Activated B cell treated with CpG ODN at 0.5 μM for 24 hours (primary cell): ENCODE measurements around the gene SPATA32. TPM values are rescaled to one million over a fixed set of nuclear protein-coding genes. Genes with fewer than 3 reads are reported as not detected.

Source experiments
- ATAC-seq: fragments of 200-7000 bp; cut with Tn5 transposase; one replicate; pipeline ENCODE4 v1.10.0; 2021; ENCODE audit warnings: low read depth, mild to moderate bottlenecking, moderate library complexity
- CTCF ChIA-PET: fragments of 350-600 bp; sonication (Branson Sonifier 250); formaldehyde crosslinking; loops from one replicate; lab custom pipeline; 2021; ENCODE audit warnings: antibody characterized with exemption; lab: Charles Lee
- POLR2A ChIA-PET: fragments of 350-600 bp; sonication (Branson Sonifier 250); formaldehyde crosslinking; loops from one replicate; lab custom pipeline; 2021; ENCODE audit warnings: antibody characterized with exemption; lab: Charles Lee
- DNase-seq: peaks from one replicate; pipeline ENCODE4 v3.0.0; 2022
- H3K27ac Mint-ChIP-seq: one replicate; pipeline ENCODE4 v1.8.0; 2020; ENCODE audit warnings: mixed read lengths
- H3K27me3 Mint-ChIP-seq: one replicate; pipeline ENCODE4 v1.8.0; 2021; ENCODE audit warnings: mixed read lengths
- H3K36me3 Mint-ChIP-seq: one replicate; pipeline ENCODE4 v1.8.0; 2021; ENCODE audit warnings: low read depth, mixed read lengths
- H3K4me1 Mint-ChIP-seq: one replicate; pipeline ENCODE4 v1.8.0; 2021; ENCODE audit warnings: mixed read lengths
- H3K4me3 Mint-ChIP-seq: one replicate; pipeline ENCODE4 v1.8.0; 2020; ENCODE audit warnings: mild to moderate bottlenecking, mixed read lengths
- H3K9me3 Mint-ChIP-seq: one replicate; pipeline ENCODE4 v1.8.0; 2020; ENCODE audit warnings: mixed read lengths
- CTCF ChIP-seq: fragments of 200-600 bp; IDR thresholded peaks from one replicate; pipeline ENCODE4 v1.8.0; 2022; ENCODE audit warnings: antibody characterized with exemption, mild to moderate bottlenecking
- intact Hi-C: fragments of 100-400 bp; cut with micrococcal nuclease; formaldehyde crosslinking; loops from one replicate; pipeline ENCODE4 v1.15.1; 2024
- total RNA-seq: library from RNA; stranded (reverse); gene quantifications from 2 replicates; pipeline ENCODE4 v1.2.3, GENCODE V29; 2022

Gene SPATA32
- total RNA-seq, 1 donor from 2014 or later = 0.27 TPM

GRCh38 chr17:45235416-45236281 is 26.2 kb downstream of the SPATA32 start:
- peaks cover 50% of the 10 kb centered on the region for H3K4me1 Mint-ChIP-seq
- no peaks in the 10 kb centered on the region for H3K9me3 Mint-ChIP-seq
- TF ChIP-seq CTCF = peak; percentile 70
- no peak overlapping the region for H3K4me3 Mint-ChIP-seq
- intact Hi-C loops = loop anchor here (1.0 kb wide), 5 partner anchors 9 to 150 kb away; partner anchors contain the start of gene ACBD4
- no peaks in the 10 kb centered on the region for H3K27me3 Mint-ChIP-seq
- POLR2A ChIA-PET = interaction anchor here (0.6 to 12.5 kb wide), 6 partner anchors 12 to 88 kb away, joined by 3 to 378 read pairs (median 5); partner anchors contain the start of genes FMNL1, HEXIM1 and MAP3K14
- H3K36me3 Mint-ChIP-seq = peaks cover 83% of the 10 kb centered on the region
- peak overlapping the region; percentile 15 for H3K27ac Mint-ChIP-seq
- DNase-seq (peak; percentile 64), ATAC-seq (peak; percentile 67)
- CTCF ChIA-PET = interaction anchor here (0.6 to 4.7 kb wide), 15 partner anchors 10 to 158 kb away, joined by 3 to 203 read pairs (median 4); partner anchors contain the start of genes ACBD4, FMNL1 and MAP3K14

GRCh38 chr17:45234641-45235415 is 27.1 kb downstream of the SPATA32 start:
- Mint-ChIP-seq H3K27me3 (no peaks in the 10 kb centered on the region), H3K4me3 (no peak overlapping the region), H3K27ac (peak overlapping the region; percentile 15), H3K36me3 (peaks cover 79% of the 10 kb centered on the region), H3K4me1 (peaks cover 58% of the 10 kb centered on the region), H3K9me3 (no peaks in the 10 kb centered on the region)
- ChIA-PET POLR2A (interaction anchor here (1.0 to 12.5 kb wide), 5 partner anchors 13 to 86 kb away, joined by 4 to 378 read pairs (median 6); partner anchors contain the start of genes FMNL1, HEXIM1 and MAP3K14), CTCF (interaction anchor here (0.6 to 4.7 kb wide), 13 partner anchors 11 to 155 kb away, joined by 3 to 203 read pairs (median 7); partner anchors contain the start of genes ACBD4, FMNL1 and MAP3K14)
- intact Hi-C loops = loop anchor here (1.0 kb wide), 5 partner anchors 9 to 150 kb away; partner anchors contain the start of gene ACBD4
- no peak for TF ChIP-seq CTCF
- DNase-seq (no peak), ATAC-seq (peak; percentile 57)

DNA sequence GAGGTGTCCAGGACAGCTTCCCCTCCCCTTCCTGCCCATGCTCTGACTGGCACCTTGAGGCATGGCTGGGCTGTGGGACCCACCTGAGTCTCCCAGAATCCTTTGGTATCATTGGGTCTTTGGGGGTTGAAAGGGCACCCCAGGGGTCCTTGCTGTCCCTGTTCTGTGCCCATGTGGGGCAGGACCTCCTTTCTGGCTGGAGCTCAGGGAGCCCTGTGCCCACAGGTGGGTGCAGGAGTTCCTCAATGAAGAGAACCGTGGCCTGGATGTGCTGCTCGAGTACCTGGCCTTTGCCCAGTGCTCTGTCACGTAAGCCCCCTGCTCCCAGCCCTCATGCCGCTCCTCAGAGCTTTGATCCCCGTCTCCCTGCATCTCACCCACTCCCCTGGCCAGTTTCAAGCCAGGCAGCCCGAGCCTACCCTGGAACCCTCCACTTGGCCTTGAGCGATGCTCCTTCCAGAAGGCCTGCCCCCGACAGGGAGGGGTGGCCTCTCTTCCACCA is 28.4 kb downstream of the SPATA32 start:
- Mint-ChIP-seq H3K27me3 (no peaks in the 10 kb centered on the region), H3K4me1 (peaks cover 71% of the 10 kb centered on the region), H3K9me3 (no peaks in the 10 kb centered on the region), H3K36me3 (peaks cover 65% of the 10 kb centered on the region), H3K4me3 (no peak overlapping the region), H3K27ac (peak overlapping the region; percentile 99)
- intact Hi-C loops = no loop called here
- ATAC-seq = no peak
- ChIA-PET POLR2A (interaction anchor here (3.1 to 12.5 kb wide), 2 partner anchors 12 to 15 kb away, joined by 16 to 378 read pairs; partner anchors contain the start of gene FMNL1), CTCF (interaction anchor here (1.7 to 6.9 kb wide), 4 partner anchors 13 to 98 kb away, joined by 4 to 174 read pairs (median 8); partner anchors contain the start of genes ACBD4, FMNL1 and MAP3K14)
- no peak for DNase-seq
- no peak for TF ChIP-seq CTCF

DNA sequence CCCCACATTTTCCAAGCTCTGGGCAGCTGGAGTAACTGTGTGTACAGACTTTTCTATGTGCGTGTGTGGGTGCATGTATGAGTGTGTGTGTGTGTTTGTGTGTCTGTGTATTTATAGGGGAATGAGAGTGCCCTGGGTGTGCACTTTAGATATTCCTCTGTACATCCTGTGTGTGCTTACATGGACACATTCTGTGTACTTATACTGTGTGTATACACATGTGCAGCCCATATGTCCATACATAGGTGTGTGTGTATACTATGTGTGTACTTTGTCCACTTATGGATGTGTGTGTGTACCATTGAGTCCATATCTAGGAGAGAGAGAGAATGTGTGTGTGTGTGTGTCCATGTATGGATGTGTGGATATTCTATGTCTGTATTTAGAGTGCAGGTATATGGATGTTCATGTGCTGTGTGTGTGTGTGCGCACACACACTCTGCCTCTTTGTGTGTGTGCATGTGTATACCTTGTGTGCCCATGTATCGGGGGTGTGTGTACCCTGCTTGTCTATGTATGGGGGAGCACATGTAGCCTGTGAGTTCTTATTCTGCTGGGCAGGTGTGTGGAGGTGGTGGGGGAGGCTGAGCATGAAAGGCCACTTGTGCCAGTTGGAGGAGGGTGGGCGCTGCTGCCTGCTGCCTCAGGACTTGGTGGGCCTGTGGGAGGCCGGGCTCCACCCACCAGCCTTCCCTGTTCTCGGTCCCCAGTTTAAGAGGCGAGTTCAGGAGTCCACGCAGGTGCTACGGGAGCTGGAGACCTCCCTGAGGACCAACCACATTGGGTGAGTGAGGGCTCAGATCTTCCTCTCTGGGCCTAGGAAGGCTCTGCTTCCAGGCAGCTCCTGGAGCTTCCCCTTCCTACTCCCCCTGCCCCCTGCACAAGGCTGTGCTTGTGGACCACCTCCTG is 29.1 kb downstream of the SPATA32 start:
- Mint-ChIP-seq H3K27ac (peak overlapping the region; percentile 99), H3K9me3 (no peaks in the 10 kb centered on the region), H3K4me3 (no peak overlapping the region), H3K27me3 (no peaks in the 10 kb centered on the region), H3K4me1 (peaks cover 78% of the 10 kb centered on the region), H3K36me3 (peaks cover 58% of the 10 kb centered on the region)
- ChIA-PET CTCF (interaction anchor here (1.2 to 6.9 kb wide), 6 partner anchors 12 to 152 kb away, joined by 3 to 174 read pairs (median 7); partner anchors contain the start of genes ACBD4, FMNL1, HEXIM1 and MAP3K14), POLR2A (interaction anchor here (1.5 to 12.5 kb wide), 5 partner anchors 11 to 98 kb away, joined by 4 to 378 read pairs (median 14); partner anchors contain the start of genes ACBD4, FMNL1, HEXIM1 and MAP3K14)
- DNase-seq = no peak
- no peak for TF ChIP-seq CTCF
- intact Hi-C loops = no loop called here
- ATAC-seq = no peak
